ENCODE data around the gene ADAP1.

DNA sequence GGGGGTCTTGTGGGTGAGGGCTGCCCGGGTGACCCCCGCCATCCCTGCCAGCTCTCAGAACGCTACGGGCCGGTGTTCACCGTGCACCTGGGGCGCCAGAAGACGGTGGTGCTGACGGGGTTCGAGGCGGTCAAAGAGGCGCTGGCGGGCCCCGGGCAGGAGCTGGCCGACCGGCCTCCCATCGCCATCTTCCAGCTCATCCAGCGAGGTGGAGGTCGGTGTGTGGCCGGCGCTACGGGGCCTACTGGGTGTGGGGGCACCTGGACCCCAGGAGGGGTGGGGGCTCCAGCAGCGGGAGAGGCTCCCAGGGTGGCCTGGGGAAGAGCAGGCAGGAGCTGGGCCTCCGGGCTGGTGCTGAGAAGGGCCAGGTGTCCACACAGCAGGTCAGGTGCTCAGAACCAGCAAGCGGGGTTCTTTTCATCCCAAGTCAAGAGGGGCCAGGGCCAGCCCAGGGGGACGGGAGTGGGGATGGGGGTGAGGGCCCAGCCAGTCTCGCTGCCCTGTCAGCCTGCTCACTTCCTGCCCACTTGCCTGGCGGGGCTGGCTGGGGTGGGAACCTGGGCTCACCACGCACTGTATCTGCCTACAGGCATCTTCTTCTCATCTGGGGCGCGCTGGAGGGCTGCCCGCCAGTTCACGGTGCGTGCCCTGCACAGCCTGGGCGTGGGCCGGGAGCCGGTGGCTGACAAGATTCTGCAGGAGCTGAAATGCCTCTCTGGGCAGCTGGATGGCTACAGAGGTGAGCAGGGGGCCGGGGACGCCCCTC, 30.1 kb upstream of the ADAP1 start:
- no peak for TF ChIP-seq POLR2A (IDR thresholded peaks at IDR 0.05)
- TF ChIP-seq, protein P1, sequence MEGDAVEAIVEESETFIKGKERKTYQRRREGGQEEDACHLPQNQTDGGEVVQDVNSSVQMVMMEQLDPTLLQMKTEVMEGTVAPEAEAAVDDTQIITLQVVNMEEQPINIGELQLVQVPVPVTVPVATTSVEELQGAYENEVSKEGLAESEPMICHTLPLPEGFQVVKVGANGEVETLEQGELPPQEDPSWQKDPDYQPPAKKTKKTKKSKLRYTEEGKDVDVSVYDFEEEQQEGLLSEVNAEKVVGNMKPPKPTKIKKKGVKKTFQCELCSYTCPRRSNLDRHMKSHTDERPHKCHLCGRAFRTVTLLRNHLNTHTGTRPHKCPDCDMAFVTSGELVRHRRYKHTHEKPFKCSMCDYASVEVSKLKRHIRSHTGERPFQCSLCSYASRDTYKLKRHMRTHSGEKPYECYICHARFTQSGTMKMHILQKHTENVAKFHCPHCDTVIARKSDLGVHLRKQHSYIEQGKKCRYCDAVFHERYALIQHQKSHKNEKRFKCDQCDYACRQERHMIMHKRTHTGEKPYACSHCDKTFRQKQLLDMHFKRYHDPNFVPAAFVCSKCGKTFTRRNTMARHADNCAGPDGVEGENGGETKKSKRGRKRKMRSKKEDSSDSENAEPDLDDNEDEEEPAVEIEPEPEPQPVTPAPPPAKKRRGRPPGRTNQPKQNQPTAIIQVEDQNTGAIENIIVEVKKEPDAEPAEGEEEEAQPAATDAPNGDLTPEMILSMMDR (IDR thresholded peaks at IDR 0.05) = no peak

Data from lower leg skin (tissue), 3 donors.